Liver (tissue), 9 donors: ENCODE measurements around the gene CCDC15. TPM values are rescaled to one million over a fixed set of nuclear protein-coding genes. Genes with fewer than 3 reads are reported as not detected.

ENCODE experiments used
- DNase-seq: peaks from one replicate; pipeline ENCODE4 v3.0.0-alpha.2; 2017; ENCODE audit warnings: low spot score
- H3K27ac ChIP-seq, 2 donors: one replicate each; pipeline ENCODE4 v1.7.0; 2013; ENCODE audit warnings: inconsistent platforms in 2 of 2, low read length in 2 of 2, control low read depth in 1 of 2, low read depth in 1 of 2, mild to moderate bottlenecking in 1 of 2
- H3K27me3 ChIP-seq, 4 donors: one replicate each; pipeline versions ENCODE4 v1.6.1 to v1.7.0; 2013; ENCODE audit warnings: low read length in 3 of 4, inconsistent platforms in 1 of 4, mild to moderate bottlenecking in 1 of 4, moderate library complexity in 1 of 4; ENCODE audit not compliant: control insufficient read depth in 4 of 4, insufficient read depth in 4 of 4
- H3K36me3 ChIP-seq, 4 donors: one replicate each; pipeline versions ENCODE4 v1.6.1 to v1.7.0; 2013; ENCODE audit warnings: low read length in 3 of 4, mild to moderate bottlenecking in 3 of 4, low read depth in 1 of 4, moderate library complexity in 1 of 4; ENCODE audit not compliant: control insufficient read depth in 4 of 4, insufficient read depth in 3 of 4
- H3K4me1 ChIP-seq, 4 donors: one replicate each; pipeline versions ENCODE4 v1.6.1 to v1.7.0; 2013; ENCODE audit warnings: low read length in 3 of 4, mild to moderate bottlenecking in 3 of 4, moderate library complexity in 1 of 4; ENCODE audit not compliant: control insufficient read depth in 4 of 4, insufficient read depth in 4 of 4
- H3K4me3 ChIP-seq, 3 donors: one replicate each; pipeline versions ENCODE4 v1.6.1 to v1.7.0; 2013; ENCODE audit warnings: low read length in 3 of 3, control low read depth in 1 of 3, low read depth in 1 of 3, mild to moderate bottlenecking in 1 of 3
- H3K9ac ChIP-seq, 2 donors: one replicate each; pipeline ENCODE4 v1.7.0; 2013; ENCODE audit warnings: low read length in 2 of 2, mild to moderate bottlenecking in 2 of 2, moderate library complexity in 2 of 2, control low read depth in 1 of 2, low read depth in 1 of 2
- H3K9me3 ChIP-seq, 4 donors: one replicate each; pipeline versions ENCODE4 v1.6.1 to v1.7.0; 2013; ENCODE audit warnings: low read length in 3 of 4; ENCODE audit not compliant: control insufficient read depth in 4 of 4
- ATF3 ChIP-seq: IDR thresholded peaks from 2 replicates; pipeline ENCODE4 v1.6.1; 2016; ENCODE audit warnings: antibody characterized with exemption
- CTCF ChIP-seq: fragments of 150-350 bp; IDR thresholded peaks from 2 replicates; pipeline ENCODE4 v1.5.1; 2017; ENCODE audit warnings: improper control_type of control experiment, low read depth, low read length; ENCODE audit not compliant: missing input control
- EGR1 ChIP-seq, 2 donors: IDR thresholded peaks; 2 replicates each; pipeline ENCODE4 v1.6.1; 2016 to 2018; ENCODE audit warnings: antibody characterized with exemption in 2 of 2, low read depth in 2 of 2
- FOXA1 ChIP-seq: IDR thresholded peaks from 2 replicates; pipeline ENCODE4 v1.6.1; 2016; ENCODE audit warnings: antibody characterized with exemption
- FOXA2 ChIP-seq: IDR thresholded peaks from 2 replicates; pipeline ENCODE4 v1.6.1; 2016; ENCODE audit warnings: antibody characterized with exemption
- GABPA ChIP-seq, 2 donors: IDR thresholded peaks in 1 of 2; conservative IDR thresholded peaks in 1 of 2; 2 replicates each; pipeline ENCODE4 v1.6.1; 2016; ENCODE audit warnings: antibody characterized with exemption in 2 of 2, mild to moderate bottlenecking in 1 of 2, moderate library complexity in 1 of 2
- HNF4G ChIP-seq: IDR thresholded peaks from 2 replicates; pipeline ENCODE4 v1.6.1; 2016; ENCODE audit warnings: antibody characterized with exemption
- JUND ChIP-seq, 2 donors: IDR thresholded peaks; 2 replicates each; pipeline ENCODE4 v1.6.1; 2016; ENCODE audit warnings: antibody characterized with exemption in 2 of 2
- MAX ChIP-seq: IDR thresholded peaks from 2 replicates; pipeline ENCODE4 v1.6.1; 2016; ENCODE audit warnings: antibody characterized with exemption
- NR2F2 ChIP-seq: IDR thresholded peaks from 2 replicates; pipeline ENCODE4 v1.6.1; 2016; ENCODE audit warnings: antibody characterized with exemption
- RAD21 ChIP-seq, 2 donors: IDR thresholded peaks; 2 replicates each; pipeline ENCODE4 v1.6.1; 2016; ENCODE audit warnings: antibody characterized with exemption in 2 of 2, mild to moderate bottlenecking in 2 of 2
- RXRA ChIP-seq, 2 donors: IDR thresholded peaks; 2 replicates each; pipeline ENCODE4 v1.6.1; 2017 to 2018; ENCODE audit warnings: antibody characterized with exemption in 2 of 2, mild to moderate bottlenecking in 1 of 2
- SP1 ChIP-seq: IDR thresholded peaks from 2 replicates; pipeline ENCODE4 v1.6.1; 2018; ENCODE audit warnings: antibody characterized with exemption, mild to moderate bottlenecking
- TAF1 ChIP-seq: conservative IDR thresholded peaks from 2 replicates; pipeline ENCODE4 v1.6.1; 2016; ENCODE audit warnings: antibody characterized with exemption, mild to moderate bottlenecking
- YY1 ChIP-seq: IDR thresholded peaks from 2 replicates; pipeline ENCODE4 v1.6.1; 2016; ENCODE audit warnings: antibody characterized with exemption, mild to moderate bottlenecking
- WGBS: extraction: QIAGEN DNeasy Blood & Tissue Kit; methylation state at CpG from one replicate; pipeline ENCODE4 v1.1.7; 2013; 5-methylcytosine and 5-hydroxymethylcytosine counted together
- polyA plus RNA-seq, 2 donors: library from polyadenylated mRNA; stranded (reverse) in 1 of 2; unstranded in 1 of 2; fragments of 200-250 nt in 1 of 2; fragments of >200 nt in 1 of 2; fragmentation: Nextera tagmentation in 1 of 2; extraction: Ambion mirVana in 1 of 2; gene quantifications; one replicate each; pipeline versions ENCODE4 v1.2.1 to v1.2.3, GENCODE V29; 2013 to 2015
- total RNA-seq, 2 donors: library from RNA; depleted of rRNA; stranded (reverse); fragments of >200 nt; gene quantifications; one replicate each; pipeline ENCODE4 v1.2.3, GENCODE V29; 2014
- TF ChIP-seq, protein P1 (sequence below): IDR thresholded peaks from 2 replicates; pipeline ENCODE4 v1.6.1; 2016; ENCODE audit warnings: antibody characterized with exemption, mild to moderate bottlenecking
- TF ChIP-seq, protein P2 (sequence below): IDR thresholded peaks from 2 replicates; pipeline ENCODE4 v1.6.1; 2016; ENCODE audit warnings: antibody characterized with exemption
- donor health status: healthy.
- donor health status: healthy.
- donor health status: healthy.
- donor health status: healthy.
- donor health status: healthy.

CCDC15 gene
- total and polyA plus RNA-seq, 4 donors: 0.35 to 3.5 (median 0.88) TPM

DNA sequence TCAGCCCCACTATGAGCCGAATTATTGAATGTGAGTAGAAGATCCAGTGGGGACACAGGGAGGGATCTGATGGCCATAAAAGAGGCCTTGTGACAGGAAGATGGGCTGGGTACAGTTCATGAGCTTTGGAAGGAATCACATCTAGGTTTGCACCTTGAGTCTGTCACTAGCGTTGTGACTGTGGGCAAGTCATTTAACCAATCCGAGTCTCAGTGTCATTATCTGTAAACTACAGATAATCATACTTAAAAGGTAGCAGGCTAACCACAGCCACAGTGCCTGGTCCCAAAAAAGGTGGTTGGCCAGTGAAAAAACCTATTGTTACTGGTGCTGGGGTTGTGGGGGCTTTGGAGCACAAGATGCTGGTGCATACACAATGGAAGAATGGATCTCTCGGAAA, 31.2 kb upstream of the CCDC15 start:
- Histone ChIP-seq H3K9me3 (no peaks in the 10 kb centered on the region), H3K36me3 (no peaks in the 10 kb centered on the region), H3K9ac (no peak overlapping the region), H3K4me1 (peaks cover 2 to 24% (median 15%) of the 10 kb centered on the region in 4 donors), H3K4me3 (no peak overlapping the region), H3K27ac (no peak overlapping the region), H3K27me3 (no peaks in the 10 kb centered on the region)
- peak; percentile 6 for DNase-seq
- WGBS: 94% methylated on average over 4 of the region's 4 CpGs
- TF ChIP-seq TAF1: no peak
- no peak for TF ChIP-seq EGR1 (IDR thresholded peaks at IDR 0.05; ENCODE audit: low read depth in 2 of 2)

DNA sequence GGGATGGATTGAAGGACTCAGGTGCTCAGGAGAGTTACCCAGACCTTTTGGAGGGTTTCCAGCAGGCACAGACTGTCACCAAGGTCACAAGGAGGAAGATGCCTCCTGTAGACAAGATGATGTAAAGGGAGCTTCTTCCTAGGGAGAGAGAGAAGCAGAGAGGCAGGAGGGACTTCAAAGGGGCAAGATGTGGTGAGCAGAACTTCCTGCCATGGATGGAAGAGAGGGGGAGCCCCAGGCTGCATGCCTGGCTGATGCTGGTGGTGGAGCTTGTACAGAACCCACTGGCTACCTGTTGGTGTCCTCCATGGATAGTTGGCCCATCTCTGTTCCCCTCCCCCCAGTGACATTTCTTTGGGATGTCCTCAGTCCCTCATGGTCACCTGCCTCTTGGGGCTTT, 30.7 kb upstream of the CCDC15 start:
- H3K27ac ChIP-seq: no peak overlapping the region
- no peak overlapping the region for H3K4me3 ChIP-seq
- no peak overlapping the region for H3K9ac ChIP-seq
- H3K36me3 ChIP-seq: no peaks in the 10 kb centered on the region
- peaks cover 2 to 23% (median 14%) of the 10 kb centered on the region in 4 donors for H3K4me1 ChIP-seq
- no peaks in the 10 kb centered on the region for H3K27me3 ChIP-seq
- no peak for DNase-seq
- TF ChIP-seq MAX (no peak), RXRA (IDR thresholded peaks at IDR 0.05) (no peak), JUND (IDR thresholded peaks at IDR 0.05) (no peak), HNF4G (no peak), FOXA1 (no peak), TAF1 (no peak), GABPA (IDR thresholded peaks at IDR 0.05 in 1 of 2, conservative IDR thresholded peaks at IDR 0.05 in 1 of 2) (no peak), EGR1 (IDR thresholded peaks at IDR 0.05; ENCODE audit: low read depth in 2 of 2) (no peak), FOXA2 (no peak), NR2F2 (no peak), RAD21 (IDR thresholded peaks at IDR 0.05) (no peak), SP1 (no peak), CTCF (no peak), ATF3 (no peak), YY1 (no peak)
- TF ChIP-seq, protein P1, sequence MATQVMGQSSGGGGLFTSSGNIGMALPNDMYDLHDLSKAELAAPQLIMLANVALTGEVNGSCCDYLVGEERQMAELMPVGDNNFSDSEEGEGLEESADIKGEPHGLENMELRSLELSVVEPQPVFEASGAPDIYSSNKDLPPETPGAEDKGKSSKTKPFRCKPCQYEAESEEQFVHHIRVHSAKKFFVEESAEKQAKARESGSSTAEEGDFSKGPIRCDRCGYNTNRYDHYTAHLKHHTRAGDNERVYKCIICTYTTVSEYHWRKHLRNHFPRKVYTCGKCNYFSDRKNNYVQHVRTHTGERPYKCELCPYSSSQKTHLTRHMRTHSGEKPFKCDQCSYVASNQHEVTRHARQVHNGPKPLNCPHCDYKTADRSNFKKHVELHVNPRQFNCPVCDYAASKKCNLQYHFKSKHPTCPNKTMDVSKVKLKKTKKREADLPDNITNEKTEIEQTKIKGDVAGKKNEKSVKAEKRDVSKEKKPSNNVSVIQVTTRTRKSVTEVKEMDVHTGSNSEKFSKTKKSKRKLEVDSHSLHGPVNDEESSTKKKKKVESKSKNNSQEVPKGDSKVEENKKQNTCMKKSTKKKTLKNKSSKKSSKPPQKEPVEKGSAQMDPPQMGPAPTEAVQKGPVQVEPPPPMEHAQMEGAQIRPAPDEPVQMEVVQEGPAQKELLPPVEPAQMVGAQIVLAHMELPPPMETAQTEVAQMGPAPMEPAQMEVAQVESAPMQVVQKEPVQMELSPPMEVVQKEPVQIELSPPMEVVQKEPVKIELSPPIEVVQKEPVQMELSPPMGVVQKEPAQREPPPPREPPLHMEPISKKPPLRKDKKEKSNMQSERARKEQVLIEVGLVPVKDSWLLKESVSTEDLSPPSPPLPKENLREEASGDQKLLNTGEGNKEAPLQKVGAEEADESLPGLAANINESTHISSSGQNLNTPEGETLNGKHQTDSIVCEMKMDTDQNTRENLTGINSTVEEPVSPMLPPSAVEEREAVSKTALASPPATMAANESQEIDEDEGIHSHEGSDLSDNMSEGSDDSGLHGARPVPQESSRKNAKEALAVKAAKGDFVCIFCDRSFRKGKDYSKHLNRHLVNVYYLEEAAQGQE: no peak
- TF ChIP-seq, protein P2, sequence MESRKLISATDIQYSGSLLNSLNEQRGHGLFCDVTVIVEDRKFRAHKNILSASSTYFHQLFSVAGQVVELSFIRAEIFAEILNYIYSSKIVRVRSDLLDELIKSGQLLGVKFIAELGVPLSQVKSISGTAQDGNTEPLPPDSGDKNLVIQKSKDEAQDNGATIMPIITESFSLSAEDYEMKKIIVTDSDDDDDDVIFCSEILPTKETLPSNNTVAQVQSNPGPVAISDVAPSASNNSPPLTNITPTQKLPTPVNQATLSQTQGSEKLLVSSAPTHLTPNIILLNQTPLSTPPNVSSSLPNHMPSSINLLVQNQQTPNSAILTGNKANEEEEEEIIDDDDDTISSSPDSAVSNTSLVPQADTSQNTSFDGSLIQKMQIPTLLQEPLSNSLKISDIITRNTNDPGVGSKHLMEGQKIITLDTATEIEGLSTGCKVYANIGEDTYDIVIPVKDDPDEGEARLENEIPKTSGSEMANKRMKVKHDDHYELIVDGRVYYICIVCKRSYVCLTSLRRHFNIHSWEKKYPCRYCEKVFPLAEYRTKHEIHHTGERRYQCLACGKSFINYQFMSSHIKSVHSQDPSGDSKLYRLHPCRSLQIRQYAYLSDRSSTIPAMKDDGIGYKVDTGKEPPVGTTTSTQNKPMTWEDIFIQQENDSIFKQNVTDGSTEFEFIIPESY: no peak
- no peaks in the 10 kb centered on the region for H3K9me3 ChIP-seq
